Suprapubic skin (tissue), 4 donors: ENCODE results near the gene CYB5B. TPM values are rescaled to one million over a fixed set of nuclear protein-coding genes. Genes with fewer than 3 reads are reported as not detected.

Experiments
- DNase-seq, 2 donors: peaks; one replicate each; pipeline ENCODE4 v3.0.0-alpha.2; 2019; ENCODE audit warnings: low spot score in 2 of 2
- H3K27ac ChIP-seq: fragments of 200-600 bp; sonication (generic); one replicate; pipeline ENCODE4 v1.5.1; 2019
- H3K27me3 ChIP-seq: fragments of 200-600 bp; sonication (generic); one replicate; pipeline ENCODE4 v1.5.1; 2019
- H3K36me3 ChIP-seq: fragments of 200-600 bp; sonication (generic); one replicate; pipeline ENCODE4 v1.5.1; 2019
- H3K4me1 ChIP-seq: fragments of 200-600 bp; sonication (generic); one replicate; pipeline ENCODE4 v1.5.1; 2019
- H3K4me3 ChIP-seq: fragments of 200-600 bp; sonication (generic); one replicate; pipeline ENCODE4 v1.5.1; 2019; ENCODE audit warnings: mild to moderate bottlenecking
- H3K9me3 ChIP-seq: fragments of 200-600 bp; sonication (generic); one replicate; pipeline ENCODE4 v1.5.1; 2019
- EP300 ChIP-seq: sonication (generic); formaldehyde crosslinking; IDR thresholded peaks from one replicate; pipeline ENCODE4 v1.6.1; 2017; ENCODE audit warnings: antibody characterized with exemption
- POLR2A ChIP-seq, 2 donors: fragments of 450-650 bp; IDR thresholded peaks; one replicate each; pipeline ENCODE4 v1.6.1; 2017; ENCODE audit warnings: antibody characterized with exemption in 2 of 2, mild to moderate bottlenecking in 2 of 2, moderate library complexity in 2 of 2
- POLR2AphosphoS5 ChIP-seq, 3 donors: sonication (generic); formaldehyde crosslinking; IDR thresholded peaks; one replicate each; pipeline ENCODE4 v1.6.1; 2017; ENCODE audit warnings: antibody characterized with exemption in 3 of 3
- WGBS: methylation state at CpG from one replicate; pipeline ENCODE4 v1.1.5; 2018; 5-methylcytosine and 5-hydroxymethylcytosine counted together
- total RNA-seq, 4 donors: library from RNA; depleted of rRNA; stranded (reverse); fragments of >200 nt; gene quantifications; one replicate each; pipeline ENCODE4 v1.1.0, GENCODE V29; 2016
- TF ChIP-seq, protein P1 (sequence below), 2 donors: fragments of 200-600 bp in 1 of 2; fragments of 450-650 bp in 1 of 2; sonication (generic) in 1 of 2; IDR thresholded peaks; one replicate each; pipeline ENCODE4 v1.5.1; 2016 to 2019; ENCODE audit warnings: antibody characterized with exemption in 2 of 2, mild to moderate bottlenecking in 1 of 2, moderate library complexity in 1 of 2

The CYB5B gene
- total RNA-seq, 4 donors from 2014 or later = 33.2 to 69.1 (median 50.1) TPM

DNA sequence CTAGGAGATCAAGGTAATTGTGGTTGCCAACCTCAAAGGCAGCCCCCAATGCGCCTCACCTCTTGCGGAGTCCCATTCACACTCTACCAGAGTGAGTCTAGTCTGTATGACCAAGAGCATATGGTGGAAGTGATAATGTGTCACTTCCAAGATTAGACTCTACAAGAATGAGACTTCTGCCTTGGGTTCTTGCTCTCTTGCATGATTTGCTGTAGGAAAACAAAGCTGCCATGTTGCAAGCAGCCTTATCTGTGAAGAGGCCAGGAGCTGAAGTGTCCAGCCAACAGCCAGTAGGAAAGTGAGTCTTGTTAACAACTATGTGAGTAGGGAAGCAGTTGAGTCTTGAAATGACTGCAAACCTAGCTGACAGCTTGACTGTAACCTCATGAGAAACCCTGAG is 42.0 kb upstream of the CYB5B start:
- WGBS = 94% methylated on average over 2 of the region's 2 CpGs
- DNase-seq = no peak
- H3K27me3 ChIP-seq = no peaks in the 10 kb centered on the region
- H3K4me1 ChIP-seq = peaks cover 23% of the 10 kb centered on the region
- no peak overlapping the region for H3K4me3 ChIP-seq
- TF ChIP-seq POLR2AphosphoS5 (IDR thresholded peaks at IDR 0.05) (no peak), POLR2A (IDR thresholded peaks at IDR 0.05) (no peak), EP300 (no peak)
- TF ChIP-seq, protein P1, sequence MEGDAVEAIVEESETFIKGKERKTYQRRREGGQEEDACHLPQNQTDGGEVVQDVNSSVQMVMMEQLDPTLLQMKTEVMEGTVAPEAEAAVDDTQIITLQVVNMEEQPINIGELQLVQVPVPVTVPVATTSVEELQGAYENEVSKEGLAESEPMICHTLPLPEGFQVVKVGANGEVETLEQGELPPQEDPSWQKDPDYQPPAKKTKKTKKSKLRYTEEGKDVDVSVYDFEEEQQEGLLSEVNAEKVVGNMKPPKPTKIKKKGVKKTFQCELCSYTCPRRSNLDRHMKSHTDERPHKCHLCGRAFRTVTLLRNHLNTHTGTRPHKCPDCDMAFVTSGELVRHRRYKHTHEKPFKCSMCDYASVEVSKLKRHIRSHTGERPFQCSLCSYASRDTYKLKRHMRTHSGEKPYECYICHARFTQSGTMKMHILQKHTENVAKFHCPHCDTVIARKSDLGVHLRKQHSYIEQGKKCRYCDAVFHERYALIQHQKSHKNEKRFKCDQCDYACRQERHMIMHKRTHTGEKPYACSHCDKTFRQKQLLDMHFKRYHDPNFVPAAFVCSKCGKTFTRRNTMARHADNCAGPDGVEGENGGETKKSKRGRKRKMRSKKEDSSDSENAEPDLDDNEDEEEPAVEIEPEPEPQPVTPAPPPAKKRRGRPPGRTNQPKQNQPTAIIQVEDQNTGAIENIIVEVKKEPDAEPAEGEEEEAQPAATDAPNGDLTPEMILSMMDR (IDR thresholded peaks at IDR 0.05) = no peak
- no peaks in the 10 kb centered on the region for H3K9me3 ChIP-seq
- H3K27ac ChIP-seq = no peak overlapping the region
- peaks cover 48% of the 10 kb centered on the region for H3K36me3 ChIP-seq

DNA sequence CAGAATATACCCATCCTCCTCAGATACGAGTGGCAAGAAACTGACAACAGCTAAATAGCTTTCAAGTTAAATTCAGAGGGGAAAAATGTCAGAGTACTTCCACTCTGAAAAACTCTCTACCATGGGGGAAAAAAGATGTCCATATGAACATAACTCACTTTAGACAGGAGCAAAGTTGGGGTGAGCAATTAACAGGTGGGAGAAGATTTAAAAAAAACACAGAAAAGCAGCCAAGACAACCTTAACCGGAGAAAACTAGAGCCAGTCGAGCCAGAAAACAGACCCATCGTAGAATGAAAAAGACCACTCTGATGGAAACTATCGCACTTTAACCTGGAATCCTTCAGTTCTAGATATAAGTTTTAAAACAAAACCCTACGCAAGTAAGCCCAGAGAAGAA is 39.4 kb upstream of the CYB5B start:
- H3K4me1 ChIP-seq = peaks cover 23% of the 10 kb centered on the region
- H3K36me3 ChIP-seq = peaks cover 33% of the 10 kb centered on the region
- H3K27me3 ChIP-seq = no peaks in the 10 kb centered on the region
- no peaks in the 10 kb centered on the region for H3K9me3 ChIP-seq
- 2% methylated on average over 6 of the region's 6 CpGs for WGBS
- no peak for DNase-seq
- no peak for TF ChIP-seq EP300
- TF ChIP-seq POLR2A (IDR thresholded peaks at IDR 0.05) = no peak
- TF ChIP-seq, protein P1 (IDR thresholded peaks at IDR 0.05) = no peak
- no peak for TF ChIP-seq POLR2AphosphoS5 (IDR thresholded peaks at IDR 0.05)
- peak overlapping the region; percentile 97 for H3K27ac ChIP-seq
- peak overlapping the region; percentile 85 for H3K4me3 ChIP-seq

DNA sequence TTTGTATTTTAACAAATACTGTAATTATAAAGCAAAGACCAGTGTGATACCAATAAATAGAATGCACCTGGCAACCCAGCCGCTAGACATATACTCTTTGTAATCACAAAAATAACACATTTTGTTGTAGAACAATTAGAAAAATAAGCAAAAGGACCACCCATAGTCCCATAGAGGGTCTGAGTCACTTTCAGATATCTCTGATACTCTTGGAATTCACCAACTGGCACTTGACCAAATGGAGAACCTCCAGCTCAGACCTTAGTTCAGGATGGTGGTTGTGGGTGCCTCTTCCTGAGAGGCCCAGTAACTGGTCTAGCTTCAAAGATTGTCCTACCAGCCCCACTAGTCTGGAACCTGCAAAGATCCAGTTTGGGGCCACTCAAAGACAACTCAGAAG is 37.8 kb upstream of the CYB5B start:
- 91% methylated on average over 1 of the region's 1 CpG for WGBS
- no peak overlapping the region for H3K27ac ChIP-seq

DNA sequence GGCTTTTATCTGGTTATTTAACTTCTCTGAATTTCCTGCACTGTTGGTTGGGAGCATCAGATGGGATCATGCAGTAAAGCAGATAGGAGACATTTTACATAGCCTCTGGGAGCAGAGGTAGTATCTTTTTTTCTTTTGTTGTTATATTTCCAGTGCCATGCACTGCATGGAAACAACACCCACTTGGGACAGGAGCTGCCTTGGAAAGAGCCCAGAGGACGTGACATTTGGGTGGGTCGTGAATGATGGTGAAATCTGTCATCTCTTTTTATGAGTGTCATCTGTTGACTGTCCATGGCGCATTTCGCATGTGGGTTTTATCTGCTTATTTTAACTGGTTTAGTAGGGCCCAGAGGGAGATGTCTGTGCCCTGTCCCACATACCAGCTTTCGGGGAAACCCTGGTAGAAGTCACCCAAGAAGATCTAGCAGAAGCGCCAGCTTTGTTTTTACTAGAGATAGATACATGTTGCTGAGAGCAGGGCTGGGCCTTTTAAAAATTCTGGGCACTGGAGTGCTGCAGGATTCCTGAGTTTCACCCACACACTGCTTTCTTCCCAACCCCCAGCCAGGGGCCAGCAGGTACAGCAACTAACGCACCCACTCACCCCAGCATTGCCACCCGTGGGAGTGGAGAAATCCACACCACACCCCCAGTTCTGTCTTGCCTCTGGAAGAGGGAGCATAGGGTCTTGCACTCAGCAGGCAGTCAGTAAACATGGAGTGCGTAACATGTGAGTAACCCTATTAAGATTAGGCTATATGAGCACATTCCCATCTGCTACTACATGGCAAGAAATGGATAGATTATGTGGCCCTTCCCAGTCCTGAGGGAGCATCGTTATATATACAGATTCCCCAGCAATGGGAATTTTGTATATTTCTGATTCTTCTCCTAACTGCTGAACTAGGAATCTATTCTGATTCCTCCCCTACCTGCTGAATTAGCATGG is 30.2 kb upstream of the CYB5B start:
- no peak for TF ChIP-seq EP300
- TF ChIP-seq, protein P1 (IDR thresholded peaks at IDR 0.05) = no peak
- WGBS = 68% methylated on average over 10 of the region's 10 CpGs
- peak overlapping the region; percentile 11 for H3K27ac ChIP-seq
- H3K9me3 ChIP-seq = no peaks in the 10 kb centered on the region
- H3K4me3 ChIP-seq = no peak overlapping the region
- no peak for DNase-seq
- H3K4me1 ChIP-seq = peaks cover 32% of the 10 kb centered on the region
- H3K27me3 ChIP-seq = no peaks in the 10 kb centered on the region
- no peaks in the 10 kb centered on the region for H3K36me3 ChIP-seq

More for the DNA sequence above, 37.8 kb upstream of the CYB5B start:
- peak overlapping the region; percentile 85 for H3K4me3 ChIP-seq
- H3K4me1 ChIP-seq = peaks cover 23% of the 10 kb centered on the region
- TF ChIP-seq EP300 (no peak), POLR2A (IDR thresholded peaks at IDR 0.05) (no peak), POLR2AphosphoS5 (IDR thresholded peaks at IDR 0.05) (no peak)
- TF ChIP-seq, protein P1 (IDR thresholded peaks at IDR 0.05) = no peak
- H3K36me3 ChIP-seq = peaks cover 24% of the 10 kb centered on the region
- DNase-seq = no peak
- H3K9me3 ChIP-seq = no peaks in the 10 kb centered on the region
- H3K27me3 ChIP-seq = no peaks in the 10 kb centered on the region

DNA sequence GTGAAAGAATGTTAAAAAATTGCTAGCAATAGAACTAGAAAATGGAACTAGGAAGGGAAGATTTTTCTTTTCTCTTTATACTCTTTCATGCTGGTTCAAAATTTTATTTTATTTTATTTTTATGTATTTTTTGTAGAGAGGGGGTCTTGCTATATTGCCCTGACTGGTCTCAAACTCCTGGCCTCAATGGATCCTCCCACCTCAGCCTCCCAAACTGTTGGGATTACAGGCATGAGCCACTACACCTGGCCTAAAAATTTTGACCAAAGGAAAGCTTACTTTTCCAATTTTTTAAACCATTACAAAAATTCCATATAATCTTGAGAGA is 28.6 kb upstream of the CYB5B start:
- TF ChIP-seq, protein P1 (IDR thresholded peaks at IDR 0.05) = no peak
- TF ChIP-seq EP300 = no peak
- TF ChIP-seq POLR2AphosphoS5 (IDR thresholded peaks at IDR 0.05) = no peak
- no peak for TF ChIP-seq POLR2A (IDR thresholded peaks at IDR 0.05)
- peak overlapping the region; percentile 79 for H3K27ac ChIP-seq

More for the DNA sequence above, 28.6 kb upstream of the CYB5B start:
- H3K36me3 ChIP-seq = no peaks in the 10 kb centered on the region
- no peaks in the 10 kb centered on the region for H3K27me3 ChIP-seq
- no peak overlapping the region for H3K4me3 ChIP-seq
- no peak for DNase-seq
- H3K4me1 ChIP-seq = peaks cover 33% of the 10 kb centered on the region
- no peaks in the 10 kb centered on the region for H3K9me3 ChIP-seq
